GM21360 (cell line): ENCODE data around the gene SELENOV.

Experiments
- ATAC-seq: cut with Tn5 transposase; IDR thresholded peaks from one replicate; pipeline ENCODE4 v1.9.1; 2021; ENCODE audit warnings: mild to moderate bottlenecking, moderate library complexity; ENCODE audit not compliant: unreplicated experiment

Gene SELENOV

GRCh38 chr19:39518458-39518857, 3.5 kb downstream of the SELENOV start:
- ATAC-seq, result no peak

GRCh38 chr19:39518975-39519374, 4.0 kb downstream of the SELENOV start:
- ATAC-seq, result no peak

GRCh38 chr19:39520541-39521484, 5.9 kb downstream of the SELENOV start:
- ATAC-seq, result no peak

- ATAC-seq, result no peak
Observed at GRCh38 chr19:39524495-39524894, 9.6 kb downstream of the SELENOV start.

GRCh38 chr19:39525205-39525604, 10.3 kb downstream of the SELENOV start:
- ATAC-seq, result no peak

GRCh38 chr19:39531834-39532232, 16.9 kb downstream of the SELENOV start:
- no peak for ATAC-seq

GRCh38 chr19:39532233-39533002, 17.5 kb downstream of the SELENOV start, which contains the start of gene EID2B:
Gene EID2B (minus strand): TSS chr19:39532852. CDS start chr19:39532802, 50 bp downstream.
- ATAC-seq, result peak; percentile 81

GRCh38 chr19:39533003-39533512, 18.1 kb downstream of the SELENOV start:
- ATAC-seq, result no peak

- ATAC-seq, result no peak
Observed at GRCh38 chr19:39533791-39534190, 18.9 kb downstream of the SELENOV start.

- no peak for ATAC-seq
Observed at GRCh38 chr19:39539165-39539517, 24.2 kb downstream of the SELENOV start.

- peak; percentile 77 for ATAC-seq
Observed at GRCh38 chr19:39539518-39540332, 24.8 kb downstream of the SELENOV start, which contains the start of gene EID2. Gene EID2 (minus strand): TSS chr19:39540161. CDS start chr19:39540079, 82 bp downstream.

GRCh38 chr19:39540333-39540673, 25.4 kb downstream of the SELENOV start:
- no peak for ATAC-seq

- ATAC-seq, result no peak
Observed at GRCh38 chr19:39542206-39542605, 27.3 kb downstream of the SELENOV start.

- no peak for ATAC-seq
Observed at GRCh38 chr19:39543477-39543857, 28.5 kb downstream of the SELENOV start.

GRCh38 chr19:39544226-39544903, 29.4 kb downstream of the SELENOV start:
- ATAC-seq, result no peak

GRCh38 chr19:39544911-39545310, 30.0 kb downstream of the SELENOV start:
- ATAC-seq, result no peak

GRCh38 chr19:39546599-39546998, 31.7 kb downstream of the SELENOV start:
- no peak for ATAC-seq

GRCh38 chr19:39550197-39550596, 35.3 kb downstream of the SELENOV start:
- ATAC-seq, result no peak

GRCh38 chr19:39553082-39553652, 38.2 kb downstream of the SELENOV start:
- no peak for ATAC-seq
